LNCAP (cell line): ENCODE measurements around the gene LIMK2.

Source experiments
- TF ChIP-seq, protein P1 (sequence below): fragments of 450-650 bp; IDR thresholded peaks from 2 replicates; pipeline ENCODE4 v1.5.1; 2017; ENCODE audit warnings: mild to moderate bottlenecking

LIMK2 gene

DNA sequence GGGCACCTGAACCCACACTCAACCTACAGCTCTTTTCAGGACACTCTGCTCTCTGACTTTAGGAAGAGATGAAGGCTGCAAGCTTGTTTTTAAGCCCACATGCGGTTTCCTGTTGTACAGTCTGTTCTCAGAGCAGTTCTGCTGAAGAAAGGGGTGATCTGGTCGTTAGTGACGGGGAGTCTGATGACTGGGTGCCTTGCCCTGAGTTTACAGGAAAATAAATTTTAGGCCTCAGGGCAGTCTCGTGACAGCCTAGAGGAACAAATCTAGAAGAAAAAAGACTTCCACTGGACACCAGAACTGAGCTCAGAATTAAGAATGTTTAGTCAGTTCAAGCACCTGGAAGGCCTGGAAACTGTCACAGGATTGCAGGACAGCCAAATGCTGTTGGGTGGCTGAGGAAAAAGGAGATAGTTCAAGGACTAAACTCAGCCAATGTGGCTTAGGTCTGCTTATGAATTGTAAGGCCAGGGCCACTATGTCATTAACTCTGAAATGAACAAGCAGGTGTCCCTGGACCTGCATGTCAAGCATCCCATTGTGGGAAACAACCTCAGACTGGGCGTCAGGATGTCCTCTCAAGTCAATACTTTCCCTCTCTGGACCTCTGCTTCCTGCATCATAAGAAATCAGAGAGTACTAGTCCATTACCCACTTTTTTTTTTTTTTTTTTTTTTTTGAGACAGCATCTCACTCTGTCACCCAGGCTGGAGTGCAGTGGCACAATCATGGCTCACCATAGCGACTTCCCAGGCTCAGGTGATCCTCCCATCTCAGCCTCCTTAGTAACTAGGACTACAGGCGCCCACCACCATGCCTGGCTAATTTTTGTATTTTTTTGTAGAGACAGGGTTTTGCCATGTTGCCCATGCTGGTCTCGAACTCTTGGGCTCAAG, 74.5 kb downstream of the LIMK2 start:
- TF ChIP-seq, protein P1, sequence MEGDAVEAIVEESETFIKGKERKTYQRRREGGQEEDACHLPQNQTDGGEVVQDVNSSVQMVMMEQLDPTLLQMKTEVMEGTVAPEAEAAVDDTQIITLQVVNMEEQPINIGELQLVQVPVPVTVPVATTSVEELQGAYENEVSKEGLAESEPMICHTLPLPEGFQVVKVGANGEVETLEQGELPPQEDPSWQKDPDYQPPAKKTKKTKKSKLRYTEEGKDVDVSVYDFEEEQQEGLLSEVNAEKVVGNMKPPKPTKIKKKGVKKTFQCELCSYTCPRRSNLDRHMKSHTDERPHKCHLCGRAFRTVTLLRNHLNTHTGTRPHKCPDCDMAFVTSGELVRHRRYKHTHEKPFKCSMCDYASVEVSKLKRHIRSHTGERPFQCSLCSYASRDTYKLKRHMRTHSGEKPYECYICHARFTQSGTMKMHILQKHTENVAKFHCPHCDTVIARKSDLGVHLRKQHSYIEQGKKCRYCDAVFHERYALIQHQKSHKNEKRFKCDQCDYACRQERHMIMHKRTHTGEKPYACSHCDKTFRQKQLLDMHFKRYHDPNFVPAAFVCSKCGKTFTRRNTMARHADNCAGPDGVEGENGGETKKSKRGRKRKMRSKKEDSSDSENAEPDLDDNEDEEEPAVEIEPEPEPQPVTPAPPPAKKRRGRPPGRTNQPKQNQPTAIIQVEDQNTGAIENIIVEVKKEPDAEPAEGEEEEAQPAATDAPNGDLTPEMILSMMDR = no peak

DNA sequence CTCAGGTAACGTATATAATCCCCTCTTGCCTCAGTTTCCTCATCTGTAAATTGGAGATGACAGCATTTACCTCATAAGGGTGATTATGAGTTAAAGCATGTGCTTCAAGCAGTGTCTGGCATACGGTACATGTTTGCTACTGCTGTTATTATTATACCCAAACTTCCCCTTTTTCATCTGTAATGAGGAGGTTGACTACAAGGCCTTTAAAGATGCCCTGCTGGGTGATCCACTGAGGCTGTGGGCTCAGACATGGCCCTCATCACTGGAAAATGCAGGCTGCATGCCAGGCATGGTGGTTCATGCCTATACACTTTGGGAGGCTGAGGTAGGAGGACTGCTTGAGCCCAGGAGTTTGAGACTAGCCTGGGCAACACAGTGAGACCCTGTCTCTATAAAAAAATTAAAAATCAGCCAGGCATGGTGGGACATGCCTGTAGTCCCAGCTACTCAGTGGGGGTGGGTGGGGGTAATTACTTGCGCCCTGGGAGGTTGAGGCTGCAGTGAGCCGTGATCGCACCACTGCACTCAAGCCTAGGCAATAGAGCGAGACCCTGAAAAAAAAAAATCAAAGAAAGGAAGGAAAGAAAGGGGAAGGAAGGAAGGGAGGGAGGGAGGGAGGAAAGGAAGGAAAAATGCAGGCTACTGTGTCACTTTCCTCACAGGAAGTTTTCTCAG, 75.9 kb downstream of the LIMK2 start:
- TF ChIP-seq, protein P1 = no peak

DNA sequence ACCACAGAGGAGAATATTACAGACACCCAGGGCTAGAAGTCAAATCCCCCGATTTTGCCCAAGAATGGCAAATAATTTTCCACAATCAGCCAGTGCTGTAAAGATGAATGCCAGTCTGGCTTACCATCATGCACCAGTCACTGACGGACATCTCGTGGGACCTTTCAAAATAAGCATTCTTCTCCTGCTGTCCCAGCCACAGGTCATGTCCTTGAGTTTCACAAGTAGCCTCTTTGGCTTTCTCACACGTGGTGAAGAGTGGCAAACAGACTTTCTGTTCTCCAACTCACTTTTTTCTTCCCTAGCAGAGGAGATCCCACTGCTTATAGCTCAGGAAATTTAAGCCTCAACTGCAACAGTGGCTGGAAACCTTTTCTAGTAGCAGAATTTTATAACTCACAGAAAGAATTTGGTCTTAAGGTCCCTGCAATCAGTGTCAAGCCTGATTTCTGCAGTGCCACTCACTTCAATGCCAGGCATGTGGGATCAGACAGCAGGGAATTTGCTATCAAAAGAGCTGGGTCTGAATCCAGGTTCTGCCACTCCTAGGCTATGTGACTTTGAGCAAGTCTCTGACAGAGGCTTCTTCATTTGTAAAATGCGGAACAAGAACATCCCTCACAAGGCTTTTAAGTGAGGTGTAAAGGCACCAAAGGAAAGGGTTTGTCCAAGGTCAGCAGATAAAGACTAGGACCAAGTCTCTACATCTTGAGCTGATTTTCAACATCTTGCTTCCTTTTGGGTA, 76.6 kb downstream of the LIMK2 start:
- TF ChIP-seq, protein P1 = no peak

DNA sequence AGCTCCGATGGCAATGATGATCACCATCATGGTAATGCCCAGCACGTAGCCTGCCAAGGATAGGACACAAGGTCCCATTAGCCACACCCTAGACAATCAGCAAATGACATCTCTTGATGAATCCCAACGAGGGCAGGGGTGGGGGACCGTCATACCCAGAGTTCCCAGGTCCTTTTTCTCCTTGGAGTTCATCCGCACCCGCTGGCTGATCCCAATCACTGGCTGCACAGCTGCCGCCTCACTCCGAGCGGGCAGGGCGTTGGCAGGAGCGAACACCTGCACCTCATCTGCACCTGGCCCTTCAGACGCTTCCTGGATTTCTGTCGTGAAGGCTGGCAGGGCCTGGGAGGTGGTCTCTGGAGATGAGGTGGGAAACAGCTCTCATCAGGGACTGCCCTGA, 77.2 kb downstream of the LIMK2 start:
- TF ChIP-seq, protein P1 = no peak

DNA sequence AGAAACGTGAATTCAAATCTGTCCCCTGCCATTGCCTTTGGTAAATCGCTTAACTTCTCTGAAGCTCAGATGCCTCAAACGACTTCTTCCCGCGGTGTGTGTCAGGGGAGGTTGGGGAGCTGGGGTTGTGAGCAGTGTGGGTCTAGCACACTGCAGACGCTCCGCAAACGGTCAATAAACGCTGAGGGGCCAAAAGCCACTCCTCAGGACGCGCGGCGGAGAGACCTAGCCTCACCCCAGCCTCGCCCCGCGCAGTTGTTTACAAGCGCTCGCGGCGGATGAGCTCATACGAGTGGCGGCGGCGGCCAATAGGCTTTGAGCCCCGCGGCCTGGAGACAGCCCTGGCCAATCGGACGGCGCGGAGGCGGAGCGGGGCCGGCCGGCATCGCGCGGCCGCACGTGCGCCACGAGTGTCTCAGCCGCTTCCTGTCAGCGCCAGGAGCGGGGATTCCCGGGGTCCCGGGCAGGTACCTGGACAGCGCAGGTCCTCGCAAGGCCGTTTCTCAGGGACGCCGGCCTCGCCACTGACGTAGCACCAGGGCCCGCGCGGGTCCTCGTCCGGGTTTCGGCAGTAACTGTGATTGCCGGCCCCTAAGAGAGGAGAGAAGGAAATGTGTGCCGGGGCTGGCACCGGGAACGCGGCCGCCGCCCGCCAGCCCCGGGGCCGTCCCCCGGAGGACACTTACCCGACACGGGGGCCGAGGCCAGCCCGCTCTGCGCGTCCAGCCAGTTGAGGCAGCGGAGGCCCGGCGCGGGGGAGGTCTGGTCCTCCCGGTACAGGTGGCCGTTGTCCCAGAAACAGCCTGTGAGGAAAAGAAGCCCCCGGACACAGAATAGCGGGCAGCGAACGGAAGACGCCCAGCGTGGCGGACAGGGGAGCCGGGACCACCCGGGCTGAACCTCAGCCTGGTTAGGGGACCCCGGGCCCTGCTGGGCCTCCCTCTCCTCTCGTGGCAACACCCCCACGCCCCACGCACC, 78.7 kb downstream of the LIMK2 start:
- TF ChIP-seq, protein P1 = no peak

DNA sequence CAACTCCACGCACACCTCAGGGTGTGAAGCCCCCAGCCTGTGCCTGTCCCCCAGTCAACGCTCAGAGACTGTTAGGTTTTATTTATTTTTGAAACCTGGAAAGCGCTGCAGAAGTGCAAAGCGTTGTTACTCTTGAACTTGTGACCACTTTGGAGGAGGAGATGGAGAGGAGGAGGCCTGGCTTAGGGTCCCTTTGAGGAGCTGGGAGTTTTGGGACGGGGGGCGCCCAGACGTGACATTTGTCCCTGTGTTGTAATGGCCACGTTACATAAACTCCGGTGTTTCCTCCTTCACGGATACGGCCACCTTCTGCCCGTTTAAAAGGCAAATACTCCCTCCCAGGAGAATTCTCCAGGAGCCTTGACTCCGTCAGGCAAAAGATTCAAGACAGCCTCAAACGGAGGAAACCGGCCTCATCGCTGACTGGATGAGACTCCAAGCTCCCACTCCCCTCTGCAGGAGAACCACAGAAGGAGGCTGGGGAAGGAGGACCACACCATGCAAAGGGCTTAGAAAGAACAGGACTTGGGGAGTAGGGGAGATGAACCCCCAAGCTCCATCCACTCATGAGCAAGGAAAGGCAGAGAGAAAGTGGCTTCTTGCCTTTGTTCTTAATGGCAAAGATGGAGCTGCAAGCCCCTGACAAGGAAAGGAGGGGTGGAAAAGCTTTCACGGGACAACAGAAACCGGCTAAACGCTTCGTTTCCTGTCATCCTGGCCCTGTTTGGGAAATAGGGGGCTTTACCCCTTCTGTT, 79.6 kb downstream of the LIMK2 start:
- TF ChIP-seq, protein P1 = no peak
